GM10266 (cell line): ENCODE results near the gene SUGP2.

Source experiments
- DNase-seq: peaks from one replicate; pipeline ENCODE4 v3.0.0; 2012; ENCODE audit errors: extremely low spot score
- TF ChIP-seq, protein P1 (sequence below): IDR thresholded peaks from 2 replicates; pipeline ENCODE4 v1.5.1; 2012; ENCODE audit warnings: mild to moderate bottlenecking, low read depth; ENCODE audit not compliant: control insufficient read depth, insufficient read depth; ENCODE audit errors: missing control alignments

The SUGP2 gene

DNA sequence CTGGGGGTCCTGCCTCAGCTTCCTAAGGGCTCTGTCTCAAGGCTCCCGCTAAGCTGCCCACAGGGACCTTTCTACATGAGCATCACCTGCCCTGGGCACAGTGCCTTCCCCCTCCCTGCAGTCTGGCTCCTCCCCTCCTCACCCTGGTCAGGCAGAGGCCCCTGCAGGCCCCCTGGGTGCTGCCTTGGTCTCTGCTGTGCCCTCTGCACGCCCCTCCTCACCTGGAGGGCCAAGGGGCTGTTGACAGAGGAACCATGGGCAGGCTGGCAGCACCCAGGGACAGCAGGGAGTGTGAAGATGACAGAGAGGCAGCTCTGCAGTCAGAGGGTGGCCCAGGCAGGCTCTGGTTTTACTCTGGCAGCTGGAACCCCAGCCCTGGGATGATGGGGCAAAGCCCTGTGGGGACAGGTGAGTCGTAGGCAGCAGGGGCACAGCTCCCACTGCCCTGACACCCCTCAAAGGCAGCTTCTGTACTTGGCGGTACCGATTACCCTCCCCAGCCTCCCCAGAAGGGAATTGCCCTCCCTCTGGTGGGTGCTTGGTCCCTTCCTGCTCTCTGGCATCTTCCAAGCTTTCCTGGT is 43.1 kb downstream of the SUGP2 start:
- DNase-seq, result no peak
- TF ChIP-seq, protein P1, sequence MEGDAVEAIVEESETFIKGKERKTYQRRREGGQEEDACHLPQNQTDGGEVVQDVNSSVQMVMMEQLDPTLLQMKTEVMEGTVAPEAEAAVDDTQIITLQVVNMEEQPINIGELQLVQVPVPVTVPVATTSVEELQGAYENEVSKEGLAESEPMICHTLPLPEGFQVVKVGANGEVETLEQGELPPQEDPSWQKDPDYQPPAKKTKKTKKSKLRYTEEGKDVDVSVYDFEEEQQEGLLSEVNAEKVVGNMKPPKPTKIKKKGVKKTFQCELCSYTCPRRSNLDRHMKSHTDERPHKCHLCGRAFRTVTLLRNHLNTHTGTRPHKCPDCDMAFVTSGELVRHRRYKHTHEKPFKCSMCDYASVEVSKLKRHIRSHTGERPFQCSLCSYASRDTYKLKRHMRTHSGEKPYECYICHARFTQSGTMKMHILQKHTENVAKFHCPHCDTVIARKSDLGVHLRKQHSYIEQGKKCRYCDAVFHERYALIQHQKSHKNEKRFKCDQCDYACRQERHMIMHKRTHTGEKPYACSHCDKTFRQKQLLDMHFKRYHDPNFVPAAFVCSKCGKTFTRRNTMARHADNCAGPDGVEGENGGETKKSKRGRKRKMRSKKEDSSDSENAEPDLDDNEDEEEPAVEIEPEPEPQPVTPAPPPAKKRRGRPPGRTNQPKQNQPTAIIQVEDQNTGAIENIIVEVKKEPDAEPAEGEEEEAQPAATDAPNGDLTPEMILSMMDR, result no peak

DNA sequence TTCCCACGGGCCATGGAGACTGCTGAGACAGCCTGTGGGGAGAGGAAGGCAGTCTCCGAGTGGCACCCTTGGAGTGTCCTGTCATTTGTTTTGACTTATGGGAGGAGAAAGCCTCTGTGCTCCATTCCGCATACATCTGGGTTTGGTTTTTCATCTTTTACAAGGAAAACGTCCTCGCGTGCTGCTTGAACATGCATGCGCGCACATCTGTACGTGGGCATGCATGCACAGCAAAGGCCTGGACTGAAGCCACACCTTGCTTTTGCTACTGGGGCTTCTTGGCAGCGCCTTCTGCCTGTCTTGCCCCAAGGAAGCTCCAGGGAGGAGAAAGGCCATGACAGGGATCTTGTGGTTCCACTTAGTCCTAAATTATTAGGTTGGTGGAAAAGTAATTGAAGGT is 44.0 kb downstream of the SUGP2 start:
- no peak for DNase-seq
- TF ChIP-seq, protein P1, result no peak

DNA sequence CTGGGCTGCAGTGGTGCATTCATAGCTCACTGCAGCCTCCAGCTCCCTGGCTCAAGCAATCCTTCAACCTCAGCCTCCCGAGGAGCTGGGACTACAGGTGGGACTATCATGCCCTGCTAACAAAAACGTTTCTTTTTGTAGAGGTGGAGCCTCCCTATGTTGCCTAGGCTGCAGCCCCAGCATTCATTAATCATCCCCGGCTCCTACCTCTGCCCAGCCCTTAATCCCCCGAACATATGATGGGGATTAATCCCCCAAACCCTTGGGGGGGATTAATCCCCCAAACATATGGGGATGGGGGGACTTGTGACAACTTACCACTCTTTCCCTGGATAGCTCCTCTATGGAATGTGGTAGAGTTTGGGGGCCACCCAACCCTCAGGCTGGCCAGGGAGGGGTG is 45.9 kb downstream of the SUGP2 start:
- TF ChIP-seq, protein P1, result no peak
- no peak for DNase-seq

DNA sequence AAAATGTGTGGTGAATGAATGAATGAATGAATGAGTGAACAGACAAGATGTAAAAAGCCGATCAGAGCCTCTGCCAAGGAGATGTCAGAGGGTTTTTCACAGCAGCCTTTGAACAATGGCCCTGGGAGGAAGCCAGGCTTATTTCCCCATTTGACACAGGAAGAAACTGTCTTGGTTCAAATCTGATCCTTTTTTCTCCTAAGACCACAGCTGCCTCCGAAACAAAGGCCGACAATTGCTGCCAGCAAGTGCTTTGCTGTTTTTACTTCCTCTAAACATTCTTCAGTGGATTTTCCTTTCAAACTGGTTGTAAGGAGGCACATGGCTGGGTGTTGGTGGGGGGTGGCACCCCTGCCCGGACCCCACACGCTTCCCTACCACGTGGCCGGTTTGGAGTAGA is 48.1 kb downstream of the SUGP2 start:
- TF ChIP-seq, protein P1, result no peak
- DNase-seq, result no peak

DNA sequence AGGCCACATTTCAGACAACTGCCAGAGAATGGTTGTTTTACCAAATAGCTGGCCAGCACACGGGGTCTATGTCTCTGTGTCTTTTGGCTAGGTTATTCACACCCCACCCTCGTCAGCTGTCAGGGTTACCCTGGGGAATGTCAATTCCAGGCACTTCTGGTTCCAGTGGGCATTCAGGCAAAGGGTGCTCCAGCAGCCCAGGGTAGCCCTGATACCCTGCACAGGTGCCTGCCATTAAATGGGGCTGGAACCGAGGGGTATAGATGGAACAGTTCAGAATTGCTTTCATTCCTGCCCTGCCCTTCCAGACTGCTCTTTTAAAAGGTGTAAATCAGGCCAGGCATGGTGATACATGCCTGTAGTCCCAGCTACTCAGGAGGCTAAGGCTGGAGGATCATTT is 49.1 kb downstream of the SUGP2 start:
- DNase-seq, result no peak
- TF ChIP-seq, protein P1, result no peak

DNA sequence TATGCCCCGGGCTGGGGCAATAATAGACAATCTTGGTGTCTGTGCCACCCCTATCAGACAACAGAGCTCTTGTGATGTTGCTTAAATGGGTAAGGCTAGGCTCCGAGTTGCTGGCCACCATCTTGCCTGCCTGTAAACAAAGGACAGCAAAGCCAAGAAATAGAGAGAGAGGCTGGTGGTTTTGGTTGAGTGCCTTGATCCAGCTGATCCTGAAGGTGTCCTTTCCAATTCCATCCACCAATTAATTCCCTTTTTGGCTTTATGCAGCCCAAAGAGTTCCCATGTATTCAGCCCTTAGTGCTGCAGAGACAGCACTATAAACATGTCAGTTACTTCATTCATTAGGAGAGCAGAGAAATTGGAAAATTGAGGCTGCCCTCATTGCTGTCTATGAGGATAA is 50.6 kb downstream of the SUGP2 start:
- no peak for DNase-seq
- TF ChIP-seq, protein P1, result no peak

DNA sequence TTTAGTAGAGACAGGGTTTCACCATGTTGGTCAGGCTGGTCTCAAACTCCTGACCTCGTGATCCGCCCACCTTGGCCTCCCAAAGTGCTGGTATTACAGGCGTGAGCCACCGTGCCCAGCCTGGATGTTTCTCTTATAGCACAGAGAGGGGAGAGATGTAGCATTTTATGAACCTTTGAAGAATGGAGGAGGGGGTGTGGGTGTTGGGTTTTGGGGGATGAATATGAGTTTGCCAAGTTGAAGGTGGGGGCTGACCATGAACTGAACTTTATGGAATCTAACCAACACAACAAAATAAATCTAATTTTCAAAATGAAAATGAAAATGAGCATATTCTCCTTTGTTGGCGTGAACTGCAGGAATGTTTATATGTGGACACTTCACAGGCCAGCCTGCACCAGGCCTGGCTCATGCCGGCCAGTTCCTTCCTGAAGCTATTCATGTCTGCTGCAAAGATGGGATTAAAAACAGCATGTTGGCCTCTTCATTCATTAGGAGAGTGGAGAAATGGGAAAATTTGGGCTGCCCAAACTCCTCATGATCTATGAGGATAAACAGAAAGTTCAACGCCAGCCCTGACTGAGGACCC is 52.8 kb downstream of the SUGP2 start:
- TF ChIP-seq, protein P1, result no peak
- DNase-seq, result no peak
